SK-N-MC (cell line): Measurements from ENCODE around the gene PRRT4.

ENCODE experiments used
- EZH2 ChIP-seq: fragments of 200-600 bp; sonication (generic); IDR thresholded peaks from one replicate; pipeline ENCODE4 v1.6.1; 2017; ENCODE audit warnings: antibody characterized with exemption
- POLR2AphosphoS5 ChIP-seq: IDR thresholded peaks from 2 replicates; pipeline ENCODE4 v1.6.1; 2012; ENCODE audit warnings: mild to moderate bottlenecking, low read depth, low read length, borderline replicate concordance

DNA sequence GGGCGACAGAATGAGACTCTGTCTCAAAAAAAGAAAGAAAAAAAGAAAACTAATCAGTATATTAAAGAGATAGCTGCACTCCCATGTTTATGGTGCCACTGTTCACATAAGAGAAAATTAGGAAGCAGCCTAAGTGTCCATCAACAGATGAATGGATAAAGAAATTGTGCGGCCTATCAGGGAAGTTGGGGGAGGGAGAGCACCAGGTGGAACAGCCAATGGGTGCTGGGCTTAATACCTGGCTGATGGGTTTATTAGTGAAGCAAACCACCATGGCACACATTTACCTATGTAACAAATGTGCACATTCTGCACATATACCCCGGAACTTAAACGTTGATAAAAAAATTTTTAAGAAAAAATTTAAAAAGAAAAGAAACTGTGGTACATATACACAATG is 9.0 kb upstream of the PRRT4 start:
- TF ChIP-seq POLR2AphosphoS5 (no peak), EZH2 (no peak)
